HepG2 (cell line): ENCODE results near the gene SNRNP27. TPM values are rescaled to one million over a fixed set of nuclear protein-coding genes. Genes with fewer than 3 reads are reported as not detected.

Source experiments
- CBX2 ChIP-seq, 2 experiments: fragments of 200-600 bp in 1 of 2; sonication (generic); formaldehyde crosslinking in 1 of 2; IDR thresholded peaks; 2 replicates each; pipeline versions ENCODE4 v1.7.0 to v1.8.1; 2018 to 2022; ENCODE audit warnings: low read depth in 2 of 2, low read length in 1 of 2, mild to moderate bottlenecking in 1 of 2, missing genetic modification reagents in 1 of 2
- DNMT3B ChIP-seq: conservative IDR thresholded peaks from 2 replicates; pipeline ENCODE4 v1.6.1; 2016; ENCODE audit warnings: missing biosample characterization, control low read depth
- FOXA1 ChIP-seq, 2 experiments: fragments of 450-650 bp in 1 of 2; sonication (generic) in 1 of 2; formaldehyde crosslinking in 1 of 2; IDR thresholded peaks; 2 replicates each; pipeline versions ENCODE4 v1.4.0 to v1.6.1; 2016 to 2020; ENCODE audit warnings: missing genetic modification reagents in 1 of 2
- HOXD1 ChIP-seq: sonication (generic); formaldehyde crosslinking; IDR thresholded peaks from 2 replicates; pipeline ENCODE4 v1.5.0; 2020; ENCODE audit warnings: missing genetic modification reagents
- KDM5B ChIP-seq: sonication (generic); formaldehyde crosslinking; IDR thresholded peaks from 2 replicates; pipeline ENCODE4 v1.4.0; 2020; ENCODE audit warnings: missing genetic modification reagents, mild to moderate bottlenecking, borderline replicate concordance
- KLF11 ChIP-seq: IDR thresholded peaks from 2 replicates; pipeline ENCODE4 v1.6.1; 2016; ENCODE audit warnings: missing compliant biosample characterization
- MXD4 ChIP-seq: IDR thresholded peaks from 2 replicates; pipeline ENCODE4 v1.6.1; 2016; ENCODE audit warnings: mild to moderate bottlenecking, missing biosample characterization, missing genetic modification reagents
- NCOA1 ChIP-seq: sonication (generic); formaldehyde crosslinking; IDR thresholded peaks from 2 replicates; pipeline ENCODE4 v1.9.0; 2021; ENCODE audit warnings: missing genetic modification reagents
- POLR2G ChIP-seq: fragments of 200-400 bp; formaldehyde crosslinking; IDR thresholded peaks from 2 replicates; pipeline ENCODE4 v1.6.1; 2018; ENCODE audit warnings: mild to moderate bottlenecking, low read depth, low read length, moderate library complexity
- ZBTB38 ChIP-seq: sonication (generic); formaldehyde crosslinking; IDR thresholded peaks from 2 replicates; pipeline ENCODE4 v1.5.1; 2020; ENCODE audit warnings: mild to moderate bottlenecking, missing genetic modification reagents
- ZFP41 ChIP-seq: sonication (generic); formaldehyde crosslinking; IDR thresholded peaks from 2 replicates; pipeline ENCODE4 v1.4.0; 2020; ENCODE audit warnings: mild to moderate bottlenecking, missing genetic modification reagents, borderline replicate concordance
- ZNF468 ChIP-seq: sonication (generic); formaldehyde crosslinking; IDR thresholded peaks from 2 replicates; pipeline ENCODE4 v1.8.0; 2022; ENCODE audit warnings: mild to moderate bottlenecking, moderate library complexity, missing genetic modification reagents
- ZNF709 ChIP-seq: sonication (generic); formaldehyde crosslinking; IDR thresholded peaks from 2 replicates; pipeline ENCODE4 v1.5.0; 2020; ENCODE audit warnings: mild to moderate bottlenecking, missing genetic modification reagents
- polyA plus RNA-seq, 8 experiments: library from polyadenylated mRNA; depleted of rRNA in 3 of 8; stranded (reverse) in 7 of 8; unstranded in 1 of 8; fragments of >200 nt; fragmentation: Illumina TruSeq in 4 of 8; extraction: Trizol in 4 of 8; gene quantifications; 2 replicates each; pipeline versions ENCODE4 v1.2.1 to v1.2.3, GENCODE V29; 2011 to 2016; ENCODE audit warnings: low read depth in 4 of 8, missing spikeins in 1 of 8, mixed read lengths in 1 of 8; ENCODE audit not compliant: insufficient read depth in 1 of 8
- total RNA-seq, 5 experiments: library from RNA; depleted of rRNA; stranded (reverse); fragments of >200 nt; fragmentation: Illumina TruSeq; extraction: Trizol; gene quantifications; 2 replicates each; pipeline ENCODE4 v1.2.3, GENCODE V29; 2016; ENCODE audit warnings: low read depth in 1 of 5
- TF ChIP-seq, protein P1 (sequence below): sonication (generic); formaldehyde crosslinking; IDR thresholded peaks from 2 replicates; pipeline ENCODE4 v1.5.1; 2020; ENCODE audit warnings: mild to moderate bottlenecking, missing genetic modification reagents
- TF ChIP-seq, protein P2 (sequence below): sonication (generic); formaldehyde crosslinking; IDR thresholded peaks from 2 replicates; pipeline ENCODE4 v1.4.0; 2020; ENCODE audit warnings: missing genetic modification reagents, borderline replicate concordance
- TF ChIP-seq, protein P3 (sequence below): sonication (generic); formaldehyde crosslinking; conservative IDR thresholded peaks from 2 replicates; pipeline ENCODE4 v1.4.0; 2020; ENCODE audit warnings: missing genetic modification reagents
- TF ChIP-seq, protein P4 (sequence below): sonication (generic); formaldehyde crosslinking; IDR thresholded peaks from 2 replicates; pipeline ENCODE4 v1.8.0; 2022; ENCODE audit warnings: missing genetic modification reagents, mild to moderate bottlenecking, borderline replicate concordance

SNRNP27 gene
- total and polyA plus RNA-seq, 2 of the 13 experiments (the other 11 are each of a cell fraction or from before 2014, with no cell fraction given): 49.8 to 54.6 TPM

DNA sequence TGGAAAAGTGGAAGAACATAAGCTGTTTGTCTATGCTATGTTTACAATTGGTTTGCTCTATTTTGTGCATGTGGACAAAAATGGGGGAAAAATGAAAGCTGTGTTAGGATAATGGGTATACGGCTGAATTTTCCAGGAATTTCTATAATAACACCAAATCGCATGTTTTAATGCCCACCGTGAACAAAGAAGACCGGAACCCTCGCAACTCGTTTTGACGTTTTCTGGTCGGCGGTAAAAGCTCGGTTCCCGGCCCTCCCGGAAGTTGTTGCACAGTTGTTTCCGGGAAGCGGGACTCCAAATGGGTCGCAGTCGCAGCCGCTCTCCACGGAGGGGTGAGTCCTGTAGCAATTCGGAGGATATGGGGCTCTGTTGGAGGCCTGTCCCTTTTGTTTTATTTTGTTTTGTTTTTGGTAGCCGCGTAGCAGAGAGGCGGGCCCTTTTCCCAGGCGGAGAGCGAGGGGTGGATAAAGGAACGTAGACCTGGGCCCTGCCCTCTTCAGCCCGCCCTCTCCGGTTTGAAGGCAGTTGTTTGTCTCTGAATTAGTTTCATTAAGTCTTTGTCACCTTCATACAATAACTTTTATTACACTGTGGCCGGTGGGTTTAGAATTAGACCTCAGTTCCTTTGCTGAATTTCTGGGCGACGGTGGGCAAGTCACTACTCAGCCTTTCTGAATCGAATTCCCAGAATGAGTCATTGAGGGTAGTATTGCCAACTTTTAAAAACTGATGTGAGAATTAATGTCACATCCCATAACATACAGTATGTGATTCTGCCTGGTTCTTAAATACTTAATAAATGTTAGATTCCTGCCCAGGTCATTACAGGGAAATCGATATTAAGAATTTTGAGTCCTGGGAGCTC, at the start of gene SNRNP27 (continued):
- TF ChIP-seq POLR2G: peak; percentile 95
- TF ChIP-seq, protein P1, sequence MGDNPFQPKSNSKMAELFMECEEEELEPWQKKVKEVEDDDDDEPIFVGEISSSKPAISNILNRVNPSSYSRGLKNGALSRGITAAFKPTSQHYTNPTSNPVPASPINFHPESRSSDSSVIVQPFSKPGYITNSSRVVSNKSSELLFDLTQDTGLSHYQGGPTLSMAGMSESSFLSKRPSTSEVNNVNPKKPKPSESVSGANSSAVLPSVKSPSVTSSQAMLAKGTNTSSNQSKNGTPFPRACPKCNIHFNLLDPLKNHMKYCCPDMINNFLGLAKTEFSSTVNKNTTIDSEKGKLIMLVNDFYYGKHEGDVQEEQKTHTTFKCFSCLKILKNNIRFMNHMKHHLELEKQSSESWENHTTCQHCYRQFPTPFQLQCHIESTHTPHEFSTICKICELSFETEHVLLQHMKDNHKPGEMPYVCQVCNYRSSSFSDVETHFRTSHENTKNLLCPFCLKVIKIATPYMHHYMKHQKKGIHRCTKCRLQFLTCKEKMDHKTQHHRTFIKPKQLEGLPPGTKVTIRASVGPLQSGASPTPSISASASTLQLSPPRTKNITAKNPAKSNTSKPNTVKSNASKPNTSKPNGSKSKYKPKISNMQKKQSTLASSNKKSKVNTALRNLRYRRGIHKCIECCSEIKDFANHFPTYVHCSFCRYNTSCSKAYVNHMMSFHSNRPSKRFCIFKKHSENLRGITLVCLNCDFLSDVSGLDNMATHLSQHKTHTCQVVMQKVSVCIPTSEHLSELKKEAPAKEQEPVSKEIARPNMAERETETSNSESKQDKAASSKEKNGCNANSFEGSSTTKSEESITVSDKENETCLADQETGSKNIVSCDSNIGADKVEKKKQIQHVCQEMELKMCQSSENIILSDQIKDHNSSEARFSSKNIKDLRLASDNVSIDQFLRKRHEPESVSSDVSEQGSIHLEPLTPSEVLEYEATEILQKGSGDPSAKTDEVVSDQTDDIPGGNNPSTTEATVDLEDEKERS (CRISPR knock-in tag): peak; percentile 84
- TF ChIP-seq, protein P2, sequence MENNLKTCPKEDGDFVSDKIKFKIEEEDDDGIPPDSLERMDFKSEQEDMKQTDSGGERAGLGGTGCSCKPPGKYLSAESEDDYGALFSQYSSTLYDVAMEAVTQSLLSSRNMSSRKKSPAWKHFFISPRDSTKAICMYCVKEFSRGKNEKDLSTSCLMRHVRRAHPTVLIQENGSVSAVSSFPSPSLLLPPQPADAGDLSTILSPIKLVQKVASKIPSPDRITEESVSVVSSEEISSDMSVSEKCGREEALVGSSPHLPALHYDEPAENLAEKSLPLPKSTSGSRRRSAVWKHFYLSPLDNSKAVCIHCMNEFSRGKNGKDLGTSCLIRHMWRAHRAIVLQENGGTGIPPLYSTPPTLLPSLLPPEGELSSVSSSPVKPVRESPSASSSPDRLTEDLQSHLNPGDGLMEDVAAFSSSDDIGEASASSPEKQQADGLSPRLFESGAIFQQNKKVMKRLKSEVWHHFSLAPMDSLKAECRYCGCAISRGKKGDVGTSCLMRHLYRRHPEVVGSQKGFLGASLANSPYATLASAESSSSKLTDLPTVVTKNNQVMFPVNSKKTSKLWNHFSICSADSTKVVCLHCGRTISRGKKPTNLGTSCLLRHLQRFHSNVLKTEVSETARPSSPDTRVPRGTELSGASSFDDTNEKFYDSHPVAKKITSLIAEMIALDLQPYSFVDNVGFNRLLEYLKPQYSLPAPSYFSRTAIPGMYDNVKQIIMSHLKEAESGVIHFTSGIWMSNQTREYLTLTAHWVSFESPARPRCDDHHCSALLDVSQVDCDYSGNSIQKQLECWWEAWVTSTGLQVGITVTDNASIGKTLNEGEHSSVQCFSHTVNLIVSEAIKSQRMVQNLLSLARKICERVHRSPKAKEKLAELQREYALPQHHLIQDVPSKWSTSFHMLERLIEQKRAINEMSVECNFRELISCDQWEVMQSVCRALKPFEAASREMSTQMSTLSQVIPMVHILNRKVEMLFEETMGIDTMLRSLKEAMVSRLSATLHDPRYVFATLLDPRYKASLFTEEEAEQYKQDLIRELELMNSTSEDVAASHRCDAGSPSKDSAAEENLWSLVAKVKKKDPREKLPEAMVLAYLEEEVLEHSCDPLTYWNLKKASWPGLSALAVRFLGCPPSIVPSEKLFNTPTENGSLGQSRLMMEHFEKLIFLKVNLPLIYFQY (CRISPR knock-in tag): peak; percentile 96
- TF ChIP-seq, protein P3, sequence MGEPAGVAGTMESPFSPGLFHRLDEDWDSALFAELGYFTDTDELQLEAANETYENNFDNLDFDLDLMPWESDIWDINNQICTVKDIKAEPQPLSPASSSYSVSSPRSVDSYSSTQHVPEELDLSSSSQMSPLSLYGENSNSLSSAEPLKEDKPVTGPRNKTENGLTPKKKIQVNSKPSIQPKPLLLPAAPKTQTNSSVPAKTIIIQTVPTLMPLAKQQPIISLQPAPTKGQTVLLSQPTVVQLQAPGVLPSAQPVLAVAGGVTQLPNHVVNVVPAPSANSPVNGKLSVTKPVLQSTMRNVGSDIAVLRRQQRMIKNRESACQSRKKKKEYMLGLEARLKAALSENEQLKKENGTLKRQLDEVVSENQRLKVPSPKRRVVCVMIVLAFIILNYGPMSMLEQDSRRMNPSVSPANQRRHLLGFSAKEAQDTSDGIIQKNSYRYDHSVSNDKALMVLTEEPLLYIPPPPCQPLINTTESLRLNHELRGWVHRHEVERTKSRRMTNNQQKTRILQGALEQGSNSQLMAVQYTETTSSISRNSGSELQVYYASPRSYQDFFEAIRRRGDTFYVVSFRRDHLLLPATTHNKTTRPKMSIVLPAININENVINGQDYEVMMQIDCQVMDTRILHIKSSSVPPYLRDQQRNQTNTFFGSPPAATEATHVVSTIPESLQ (CRISPR knock-in tag): peak; percentile 76; the same call in 1 of the 2 replicates
- peak; percentile 93 for TF ChIP-seq HOXD1 (CRISPR knock-in tag)
- peak; percentile 99; the same call in 1 of the 2 replicates for TF ChIP-seq DNMT3B (CRISPR knock-in tag)
- TF ChIP-seq KDM5B (CRISPR knock-in tag): peak; percentile 92; the same call in 1 of the 2 replicates
- no peak for TF ChIP-seq CBX2 (IDR thresholded peaks at IDR 0.05; ENCODE audit: low read depth, low read length)
- peak; percentile 90; the same call in 1 of the 2 replicates for TF ChIP-seq CBX2 (CRISPR knock-in tag; IDR thresholded peaks at IDR 0.05; ENCODE audit: low read depth)
- no peak for TF ChIP-seq FOXA1 (IDR thresholded peaks at IDR 0.05)
- TF ChIP-seq FOXA1 (CRISPR knock-in tag; IDR thresholded peaks at IDR 0.05): no peak; the same call in 1 of the 2 replicates
- TF ChIP-seq ZFP41 (CRISPR knock-in tag): peak; percentile 76; the same call in 1 of the 2 replicates
- no peak for TF ChIP-seq ZNF468
- peak; percentile 95 for TF ChIP-seq MXD4 (CRISPR knock-in tag)
- TF ChIP-seq, protein P4, sequence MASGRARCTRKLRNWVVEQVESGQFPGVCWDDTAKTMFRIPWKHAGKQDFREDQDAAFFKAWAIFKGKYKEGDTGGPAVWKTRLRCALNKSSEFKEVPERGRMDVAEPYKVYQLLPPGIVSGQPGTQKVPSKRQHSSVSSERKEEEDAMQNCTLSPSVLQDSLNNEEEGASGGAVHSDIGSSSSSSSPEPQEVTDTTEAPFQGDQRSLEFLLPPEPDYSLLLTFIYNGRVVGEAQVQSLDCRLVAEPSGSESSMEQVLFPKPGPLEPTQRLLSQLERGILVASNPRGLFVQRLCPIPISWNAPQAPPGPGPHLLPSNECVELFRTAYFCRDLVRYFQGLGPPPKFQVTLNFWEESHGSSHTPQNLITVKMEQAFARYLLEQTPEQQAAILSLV (CRISPR knock-in tag): peak; percentile 92
- TF ChIP-seq KLF11 (CRISPR knock-in tag): peak; percentile 99
- TF ChIP-seq ZBTB38 (CRISPR knock-in tag): peak; percentile 81; the same call in 1 of the 2 replicates
- peak; percentile 86 for TF ChIP-seq ZNF709 (CRISPR knock-in tag)
- TF ChIP-seq NCOA1 (CRISPR knock-in tag): 0 out of 2 replicates have a peak, but pooled peaks have one; percentile 65
